ENCODE data around the gene KDELR1. TPM values are rescaled to one million over a fixed set of nuclear protein-coding genes. Genes with fewer than 3 reads are reported as not detected.
A peak's percentile ranks its signal among the peaks of the same experiment; 100 is the strongest.

The KDELR1 gene
- total and polyA plus RNA-seq, 2 of the 13 experiments (the other 11 are each of a cell fraction or from before 2014, with no cell fraction given) = 134 to 185 TPM

- peak; percentile 66 for TF ChIP-seq ZNF770 (CRISPR knock-in tag; IDR thresholded peaks at IDR 0.05)
- no peak for TF ChIP-seq ATF7 (IDR thresholded peaks at IDR 0.05)
- TF ChIP-seq ATF7 (CRISPR knock-in tag; IDR thresholded peaks at IDR 0.05) = no peak
- TF ChIP-seq ZNF703 (CRISPR knock-in tag; IDR thresholded peaks at IDR 0.05; ENCODE audit: borderline replicate concordance) = no peak; the same call in 1 of the 2 replicates
- TF ChIP-seq ZBTB43 (CRISPR knock-in tag; conservative IDR thresholded peaks at IDR 0.05) = no peak; the same call in 1 of the 2 replicates
- no peak for TF ChIP-seq CERS6 (CRISPR knock-in tag; IDR thresholded peaks at IDR 0.05)
- peak; percentile 64; the same call in 1 of the 2 replicates for TF ChIP-seq HDAC1 (CRISPR knock-in tag; IDR thresholded peaks at IDR 0.05)
- TF ChIP-seq POGK (CRISPR knock-in tag; conservative IDR thresholded peaks at IDR 0.05) = no peak; the same call in 1 of the 2 replicates
- no peak for TF ChIP-seq HNF1A (IDR thresholded peaks at IDR 0.05; ENCODE audit: low read depth)
- TF ChIP-seq HNF1A (CRISPR knock-in tag; IDR thresholded peaks at IDR 0.05; ENCODE audit: borderline replicate concordance) = peak; percentile 67; the same call in 1 of the 2 replicates
- TF ChIP-seq GATAD1 (CRISPR knock-in tag; IDR thresholded peaks at IDR 0.05) = peak; percentile 54
- TF ChIP-seq KLF15 (CRISPR knock-in tag; IDR thresholded peaks at IDR 0.05; ENCODE audit: borderline replicate concordance) = no peak
- peak; percentile 61 for TF ChIP-seq RBM39 (IDR thresholded peaks at IDR 0.05; ENCODE audit: low read depth, low read length, poor library complexity, severe bottlenecking)
- peak; percentile 76; the same call in 1 of the 2 replicates for TF ChIP-seq ZNF691 (CRISPR knock-in tag; IDR thresholded peaks at IDR 0.05; ENCODE audit: borderline replicate concordance, low read depth)
- no peak for TF ChIP-seq ZNF850 (CRISPR knock-in tag; conservative IDR thresholded peaks at IDR 0.05)
Observed at GRCh38 chr19:48390188-48391099, 907 bp downstream of the KDELR1 start (continued).

All from HepG2 (cell line).